HG02885 (cell line): Measurements from ENCODE around the gene ANAPC16.
"Not testable (repeated sequence)": the region's sequence is repeated elsewhere in the genome, so short reads cannot be mapped to it uniquely, and the experiment has no call there.

ENCODE experiments used
- ATAC-seq: cut with Tn5 transposase; IDR thresholded peaks from one replicate; pipeline ENCODE4 v1.9.1; 2021; ENCODE audit warnings: mild to moderate bottlenecking; ENCODE audit not compliant: unreplicated experiment, poor library complexity

Gene ANAPC16

GRCh38 chr10:72276421-72277339 is 60.9 kb downstream of the ANAPC16 start:
- ATAC-seq: no peak

GRCh38 chr10:72277340-72277995 is 61.7 kb downstream of the ANAPC16 start:
- ATAC-seq: no peak

- no peak for ATAC-seq
These were observed 62.3 kb downstream of the ANAPC16 start for GRCh38 chr10:72277996-72278667.

- no peak for ATAC-seq
These were observed 63.0 kb downstream of the ANAPC16 start for GRCh38 chr10:72278668-72279393.

- not testable (repeated sequence) for ATAC-seq
These were observed 63.8 kb downstream of the ANAPC16 start for GRCh38 chr10:72279587-72279986.

GRCh38 chr10:72283131-72283530 is 67.3 kb downstream of the ANAPC16 start:
- no peak for ATAC-seq
